CD8-positive, alpha-beta memory T cell (primary cell): ENCODE results near the gene CLEC3A. TPM values are rescaled to one million over a fixed set of nuclear protein-coding genes. Genes with fewer than 3 reads are reported as not detected.
A peak's percentile ranks its signal among the peaks of the same experiment; 100 is the strongest.

Source experiments
- CTCF ChIA-PET: fragments of 350-600 bp; sonication (Branson Sonifier 250); formaldehyde crosslinking; loops from one replicate; lab custom pipeline; 2021; ENCODE audit warnings: antibody characterized with exemption; lab: Charles Lee
- POLR2A ChIA-PET: fragments of 350-600 bp; sonication (Branson Sonifier 250); formaldehyde crosslinking; loops from one replicate; lab custom pipeline; 2021; ENCODE audit warnings: antibody characterized with exemption; lab: Charles Lee
- DNase-seq, 5 donors: peaks; one replicate each; pipeline versions ENCODE4 v3.0.0 to v3.0.0-alpha.2; 2020 to 2022; ENCODE audit warnings: mixed read lengths in 1 of 5
- H3K27ac ChIP-seq: one replicate; pipeline ENCODE4 v1.7.0; 2013; ENCODE audit warnings: low read depth, mild to moderate bottlenecking, low read length, moderate library complexity
- H3K27me3 ChIP-seq: 2 replicates; pipeline ENCODE4 v1.7.0; 2013; ENCODE audit warnings: low read length, mild to moderate bottlenecking; ENCODE audit not compliant: insufficient read depth, poor library complexity, severe bottlenecking
- H3K36me3 ChIP-seq: 2 replicates; pipeline ENCODE4 v1.7.0; 2013; ENCODE audit warnings: mild to moderate bottlenecking, low read length, moderate library complexity; ENCODE audit not compliant: insufficient read depth
- H3K4me1 ChIP-seq: 2 replicates; pipeline ENCODE4 v1.7.0; 2013; ENCODE audit warnings: mild to moderate bottlenecking, low read length, moderate library complexity; ENCODE audit not compliant: insufficient read depth
- H3K4me3 ChIP-seq: 2 replicates; pipeline ENCODE4 v1.7.0; 2013; ENCODE audit warnings: mild to moderate bottlenecking, low read length
- H3K9me3 ChIP-seq: 2 replicates; pipeline ENCODE4 v1.7.0; 2013; ENCODE audit warnings: mild to moderate bottlenecking, low read length
- H3K27ac Mint-ChIP-seq, 8 donors: one replicate each; pipeline ENCODE4 v1.8.0; 2020 to 2021; ENCODE audit warnings: mixed read lengths in 8 of 8, mild to moderate bottlenecking in 6 of 8, inconsistent platforms in 3 of 8, moderate library complexity in 3 of 8
- H3K27me3 Mint-ChIP-seq, 2 donors: one replicate each; pipeline ENCODE4 v1.8.0; 2020 to 2021; ENCODE audit warnings: mixed read lengths in 2 of 2, mild to moderate bottlenecking in 1 of 2, moderate library complexity in 1 of 2
- H3K36me3 Mint-ChIP-seq, 3 donors: one replicate each; pipeline ENCODE4 v1.8.0; 2020 to 2021; ENCODE audit warnings: mixed read lengths in 3 of 3, inconsistent platforms in 1 of 3, mild to moderate bottlenecking in 1 of 3
- H3K4me1 Mint-ChIP-seq, 3 donors: one replicate each; pipeline ENCODE4 v1.8.0; 2020 to 2021; ENCODE audit warnings: mixed read lengths in 3 of 3, inconsistent platforms in 1 of 3, mild to moderate bottlenecking in 1 of 3
- H3K4me3 Mint-ChIP-seq, 7 donors: one replicate each; pipeline ENCODE4 v1.8.0; 2020 to 2021; ENCODE audit warnings: mixed read lengths in 7 of 7, mild to moderate bottlenecking in 6 of 7, moderate library complexity in 4 of 7, inconsistent platforms in 2 of 7
- H3K9me3 Mint-ChIP-seq, 5 donors: one replicate each; pipeline ENCODE4 v1.8.0; 2020 to 2022; ENCODE audit warnings: mixed read lengths in 5 of 5, mild to moderate bottlenecking in 3 of 5, moderate library complexity in 2 of 5, inconsistent platforms in 1 of 5
- polyA plus RNA-seq: library from polyadenylated mRNA; unstranded; fragments of 300-500 nt; fragmentation: Illumina TruSeq; gene quantifications from one replicate; pipeline ENCODE4 v1.2.3, GENCODE V29; 2021
- total RNA-seq, 2 experiments: library from RNA; stranded (reverse); gene quantifications; one replicate each; pipeline ENCODE4 v1.2.3, GENCODE V29; 2021

Gene CLEC3A, protein sequence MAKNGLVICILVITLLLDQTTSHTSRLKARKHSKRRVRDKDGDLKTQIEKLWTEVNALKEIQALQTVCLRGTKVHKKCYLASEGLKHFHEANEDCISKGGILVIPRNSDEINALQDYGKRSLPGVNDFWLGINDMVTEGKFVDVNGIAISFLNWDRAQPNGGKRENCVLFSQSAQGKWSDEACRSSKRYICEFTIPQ
- total RNA-seq: not detected
- polyA plus RNA-seq: not detected

DNA sequence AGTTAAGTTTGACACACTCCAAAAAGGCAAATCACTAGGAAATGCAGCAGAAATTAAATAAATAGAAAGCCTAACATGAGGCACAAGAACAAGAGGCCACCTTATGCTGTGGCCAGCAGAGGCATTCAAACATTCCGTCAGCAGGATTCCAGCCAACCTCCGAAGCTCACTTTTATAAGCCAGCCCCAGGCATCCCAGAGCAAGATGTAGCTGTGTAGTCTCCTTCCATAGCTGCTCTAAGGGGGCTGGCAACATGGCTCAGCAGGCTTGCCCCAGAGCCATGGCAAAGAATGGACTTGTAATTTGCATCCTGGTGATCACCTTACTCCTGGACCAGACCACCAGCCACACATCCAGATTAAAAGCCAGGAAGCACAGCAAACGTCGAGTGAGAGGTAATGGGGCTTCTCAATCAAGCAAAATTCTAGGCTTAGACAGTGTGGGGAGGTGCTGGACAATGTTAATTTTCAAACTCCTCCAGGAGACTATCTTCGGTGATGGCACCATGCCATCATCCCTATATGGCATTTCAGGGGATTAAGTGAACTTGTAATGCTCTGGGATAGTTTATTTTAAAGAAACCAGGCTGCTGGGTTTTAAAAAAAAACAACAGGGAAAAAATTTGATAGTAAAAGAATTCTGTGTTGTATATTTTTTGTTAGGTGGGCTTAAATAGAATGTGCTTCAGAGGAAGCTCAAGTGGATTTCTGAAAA, at the start of gene CLEC3A:
TSS of gene CLEC3A (plus strand) at position 202 of the 714 bp plus-strand sequence. CDS start at position 281, 79 bp downstream.
- Mint-ChIP-seq H3K4me1 (no peaks in the 10 kb centered on the region), H3K27ac (no peak within 1 kb of the TSS), H3K27me3 (peaks cover 5 to 35% of the 10 kb centered on the region in 2 donors), H3K9me3 (no peaks in the 10 kb centered on the region), H3K4me3 (no peak within 1 kb of the TSS), H3K36me3 (no peaks in the 10 kb centered on the region)
- H3K36me3 ChIP-seq: no peaks in the 10 kb centered on the region
- no peaks in the 10 kb centered on the region for H3K27me3 ChIP-seq
- no peaks in the 10 kb centered on the region for H3K4me1 ChIP-seq
- no peak for DNase-seq
- H3K4me3 ChIP-seq: no peak within 1 kb of the TSS
- ChIA-PET POLR2A (no interaction called here), CTCF (no interaction called here)
- H3K27ac ChIP-seq: no peak within 1 kb of the TSS
- H3K9me3 ChIP-seq: no peaks in the 10 kb centered on the region

DNA sequence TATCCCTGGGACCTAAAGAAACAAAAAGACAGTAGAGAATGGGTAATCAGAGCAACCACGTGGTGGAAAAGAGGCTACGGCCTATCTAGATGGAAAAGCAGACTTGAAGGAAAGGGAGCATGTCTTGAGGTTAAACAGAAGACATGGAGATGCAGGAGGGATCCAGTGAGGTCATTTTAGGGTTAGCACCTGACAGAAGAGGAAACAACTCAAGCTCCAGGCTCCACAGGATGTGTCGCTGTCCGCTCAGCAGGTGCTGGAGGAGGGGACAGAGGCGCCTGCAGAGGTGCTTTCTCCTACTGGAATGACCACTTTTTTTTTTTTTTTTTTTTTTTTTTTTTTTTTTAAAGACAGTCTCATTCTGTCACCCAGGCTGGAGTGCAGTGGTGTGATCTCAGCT, 47.5 kb upstream of the CLEC3A start:
- peaks cover 1 to 29% of the 10 kb centered on the region in 2 donors for H3K27me3 Mint-ChIP-seq
- ChIA-PET CTCF (interaction anchor here (0.6 kb wide), 1 partner anchor 164 kb away, joined by 3 read pairs; no protein-coding TSS in a partner anchor), POLR2A (no interaction called here)
- Histone ChIP-seq H3K36me3 (no peaks in the 10 kb centered on the region), H3K4me3 (no peak overlapping the region), H3K27ac (no peak overlapping the region), H3K4me1 (no peaks in the 10 kb centered on the region), H3K9me3 (no peaks in the 10 kb centered on the region), H3K27me3 (no peaks in the 10 kb centered on the region)
- no peak for DNase-seq
- H3K4me3 Mint-ChIP-seq: no peak overlapping the region
- H3K36me3 Mint-ChIP-seq: no peaks in the 10 kb centered on the region
- no peak overlapping the region for H3K27ac Mint-ChIP-seq
- no peaks in the 10 kb centered on the region for H3K4me1 Mint-ChIP-seq
- H3K9me3 Mint-ChIP-seq: peaks cover 0 to 2% (median 0%) of the 10 kb centered on the region in 5 donors

DNA sequence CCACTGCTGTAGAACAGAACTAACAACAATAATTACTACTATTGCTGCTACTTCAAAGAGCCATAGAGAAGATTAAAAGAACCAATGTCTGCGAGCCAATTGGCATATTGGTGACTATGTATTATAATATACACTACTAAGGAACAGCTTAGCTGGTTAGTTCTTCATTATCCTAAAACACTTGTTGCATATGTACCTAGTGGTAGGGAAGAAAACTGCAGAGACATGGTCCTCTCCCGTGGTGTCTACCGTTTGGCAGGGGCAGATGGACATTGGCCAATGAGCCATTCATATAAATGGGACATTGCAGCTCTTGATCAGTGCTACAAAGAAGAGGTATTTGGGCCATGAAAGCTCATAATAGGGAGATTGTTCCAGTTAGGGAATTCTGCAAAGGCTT, 46.4 kb upstream of the CLEC3A start:
- peaks cover 0 to 2% (median 0%) of the 10 kb centered on the region in 5 donors for H3K9me3 Mint-ChIP-seq
- ChIA-PET CTCF (no interaction called here), POLR2A (no interaction called here)
- peaks cover 1 to 29% of the 10 kb centered on the region in 2 donors for H3K27me3 Mint-ChIP-seq
- no peak overlapping the region for H3K27ac Mint-ChIP-seq
- no peak overlapping the region for H3K27ac ChIP-seq
- no peak for DNase-seq
- H3K4me1 Mint-ChIP-seq: no peaks in the 10 kb centered on the region
- no peaks in the 10 kb centered on the region for H3K27me3 ChIP-seq
- H3K4me3 ChIP-seq: no peak overlapping the region
- H3K36me3 ChIP-seq: no peaks in the 10 kb centered on the region
- no peaks in the 10 kb centered on the region for H3K4me1 ChIP-seq
- no peaks in the 10 kb centered on the region for H3K9me3 ChIP-seq
- H3K36me3 Mint-ChIP-seq: no peaks in the 10 kb centered on the region
- H3K4me3 Mint-ChIP-seq: no peak overlapping the region

DNA sequence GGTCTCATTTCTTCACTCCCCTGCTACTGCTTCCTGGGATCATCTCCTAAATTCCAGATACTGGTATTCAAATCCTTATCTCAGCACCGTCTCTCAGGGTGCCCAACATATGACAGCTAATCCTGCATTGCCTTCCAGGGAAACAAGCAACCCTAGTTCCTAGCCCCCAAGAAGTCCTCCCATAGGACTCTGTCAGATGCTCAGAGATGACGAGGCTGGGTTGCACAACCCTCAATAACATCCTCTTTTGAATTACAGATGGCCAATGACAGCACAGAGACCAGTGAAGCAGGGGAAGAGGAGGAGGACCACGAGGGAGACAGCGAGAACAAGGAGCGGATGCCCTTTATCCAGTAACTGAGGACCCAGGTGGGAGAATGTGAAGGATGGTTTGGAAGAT, 45.0 kb upstream of the CLEC3A start:
- no peaks in the 10 kb centered on the region for H3K4me1 ChIP-seq
- ChIA-PET POLR2A (no interaction called here), CTCF (no interaction called here)
- Mint-ChIP-seq H3K27ac (peak overlapping the region in 1 of 8 donors; percentile 16), H3K4me1 (no peaks in the 10 kb centered on the region), H3K27me3 (peaks cover 1 to 22% of the 10 kb centered on the region in 2 donors), H3K4me3 (no peak overlapping the region), H3K36me3 (no peaks in the 10 kb centered on the region), H3K9me3 (peaks cover 0 to 2% (median 0%) of the 10 kb centered on the region in 5 donors)
- no peak overlapping the region for H3K4me3 ChIP-seq
- no peaks in the 10 kb centered on the region for H3K9me3 ChIP-seq
- no peaks in the 10 kb centered on the region for H3K27me3 ChIP-seq
- no peak for DNase-seq
- H3K36me3 ChIP-seq: no peaks in the 10 kb centered on the region
- H3K27ac ChIP-seq: no peak overlapping the region

DNA sequence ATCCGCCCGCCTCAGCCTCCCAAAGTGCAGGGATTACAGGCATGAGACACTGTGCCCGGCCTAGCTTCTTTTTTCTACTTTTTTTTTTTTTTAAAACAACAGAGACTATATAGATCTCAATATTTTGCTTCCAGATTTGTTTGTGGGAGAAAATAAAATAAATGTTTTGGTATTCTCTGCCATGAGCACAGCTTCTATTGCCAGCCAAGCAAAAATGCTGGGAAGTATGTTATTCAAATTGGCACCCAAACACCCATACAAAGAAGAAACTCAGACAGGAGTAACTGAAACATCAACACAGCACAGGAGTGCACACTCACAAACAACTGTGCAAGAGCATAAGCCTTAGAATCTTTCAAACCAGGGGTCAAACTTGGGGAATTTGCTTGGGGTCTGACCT, 37.2 kb upstream of the CLEC3A start:
- Mint-ChIP-seq H3K4me1 (no peaks in the 10 kb centered on the region), H3K4me3 (no peak overlapping the region), H3K9me3 (no peaks in the 10 kb centered on the region), H3K27ac (no peak overlapping the region), H3K27me3 (peaks cover 6 to 10% of the 10 kb centered on the region in 2 donors), H3K36me3 (no peaks in the 10 kb centered on the region)
- ChIA-PET CTCF (interaction anchor here (1.5 kb wide), 1 partner anchor 13 kb away, joined by 3 read pairs; no protein-coding TSS in a partner anchor), POLR2A (no interaction called here)
- no peak for DNase-seq
- no peaks in the 10 kb centered on the region for H3K9me3 ChIP-seq
- H3K36me3 ChIP-seq: no peaks in the 10 kb centered on the region
- H3K4me1 ChIP-seq: no peaks in the 10 kb centered on the region
- no peak overlapping the region for H3K27ac ChIP-seq
- H3K27me3 ChIP-seq: no peaks in the 10 kb centered on the region
- H3K4me3 ChIP-seq: no peak overlapping the region

DNA sequence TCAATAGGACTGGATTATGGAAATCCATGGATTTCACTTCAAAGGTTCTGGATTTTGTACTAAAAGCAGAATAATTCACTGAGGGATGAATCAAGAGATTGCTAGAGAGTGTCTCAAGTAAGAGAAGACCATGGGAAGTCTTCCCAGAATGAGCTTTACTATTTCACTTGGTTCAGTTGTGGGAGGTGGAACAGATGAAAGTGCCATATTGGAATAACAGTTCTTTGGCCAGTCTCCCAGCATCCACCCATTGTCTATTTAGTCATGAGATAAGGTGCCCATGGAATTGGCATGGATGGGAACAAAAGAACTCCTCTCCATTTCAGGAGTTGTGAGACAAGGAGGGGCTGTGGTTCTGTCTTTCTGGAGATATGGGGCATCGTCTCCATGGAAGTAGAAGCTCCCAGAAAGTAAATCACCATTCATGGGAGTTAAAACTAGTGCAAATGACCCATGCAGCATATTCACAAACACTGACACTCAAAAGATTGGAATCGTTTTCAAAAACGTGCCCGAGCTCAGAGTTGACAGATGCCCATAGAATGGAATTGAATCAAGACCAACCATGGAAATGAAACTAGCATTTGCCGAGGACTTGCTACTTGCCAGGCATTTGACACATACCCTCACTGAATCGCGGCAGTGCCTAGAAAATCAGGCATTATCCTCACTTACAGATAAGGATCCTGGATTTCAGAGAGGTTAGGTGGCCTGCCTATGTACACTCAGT, 36.2 kb upstream of the CLEC3A start:
- H3K27ac Mint-ChIP-seq: no peak overlapping the region
- H3K4me1 Mint-ChIP-seq: no peaks in the 10 kb centered on the region
- POLR2A ChIA-PET: no interaction called here
- no peaks in the 10 kb centered on the region for H3K36me3 Mint-ChIP-seq
- no peak for DNase-seq
- Histone ChIP-seq H3K27ac (no peak overlapping the region), H3K27me3 (no peaks in the 10 kb centered on the region), H3K4me3 (no peak overlapping the region), H3K9me3 (no peaks in the 10 kb centered on the region), H3K4me1 (no peaks in the 10 kb centered on the region), H3K36me3 (no peaks in the 10 kb centered on the region)
- H3K4me3 Mint-ChIP-seq: no peak overlapping the region
- peaks cover 10% of the 10 kb centered on the region in 2 donors for H3K27me3 Mint-ChIP-seq
- CTCF ChIA-PET: interaction anchor here (0.8 to 1.5 kb wide), 2 partner anchors 14 to 16 kb away, joined by 3 read pairs; no protein-coding TSS in a partner anchor
- H3K9me3 Mint-ChIP-seq: no peaks in the 10 kb centered on the region

DNA sequence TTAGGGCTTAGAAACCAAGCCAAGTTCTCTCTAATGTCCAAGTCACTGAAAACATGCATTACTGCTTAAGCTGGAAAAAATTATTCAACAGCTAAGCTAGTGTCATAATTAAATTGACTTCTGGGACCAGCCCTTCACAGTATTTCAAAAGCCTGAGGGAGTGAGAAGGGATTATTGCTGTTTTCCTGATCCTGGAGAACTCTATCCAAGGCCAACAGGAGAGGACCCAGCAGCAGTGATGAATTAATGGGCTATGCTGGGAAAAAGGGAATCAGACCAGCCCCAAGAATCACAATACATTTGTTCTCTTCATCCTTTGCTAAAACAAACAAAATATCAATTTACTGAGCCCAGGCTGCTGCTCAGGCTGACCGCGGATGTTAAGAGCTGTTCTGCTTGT, 34.5 kb upstream of the CLEC3A start:
- Mint-ChIP-seq H3K27me3 (peaks cover 10% of the 10 kb centered on the region in 2 donors), H3K4me1 (no peaks in the 10 kb centered on the region), H3K27ac (no peak overlapping the region), H3K36me3 (no peaks in the 10 kb centered on the region), H3K9me3 (no peaks in the 10 kb centered on the region), H3K4me3 (no peak overlapping the region)
- Histone ChIP-seq H3K4me3 (no peak overlapping the region), H3K36me3 (no peaks in the 10 kb centered on the region), H3K27me3 (no peaks in the 10 kb centered on the region), H3K27ac (no peak overlapping the region), H3K9me3 (no peaks in the 10 kb centered on the region), H3K4me1 (no peaks in the 10 kb centered on the region)
- CTCF ChIA-PET: no interaction called here
- POLR2A ChIA-PET: no interaction called here
- DNase-seq: no peak

DNA sequence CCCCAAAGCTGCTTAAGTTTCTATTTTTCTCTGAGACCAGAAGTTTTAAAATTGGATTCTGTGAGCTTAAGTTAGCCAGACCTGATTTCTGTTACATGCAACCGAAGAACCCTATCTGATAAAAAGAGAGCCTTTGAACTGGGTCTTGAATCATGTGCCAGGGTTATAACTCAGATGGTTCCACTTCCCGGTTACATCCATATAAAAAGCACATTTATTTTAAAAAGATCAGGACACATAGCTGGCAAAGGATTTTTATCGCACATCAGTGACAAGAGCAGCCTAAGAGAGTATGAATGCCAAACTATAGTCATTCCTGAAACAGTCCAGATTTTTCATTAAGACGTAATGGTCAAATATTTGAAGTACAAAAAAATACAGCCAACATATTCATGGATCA, 32.5 kb upstream of the CLEC3A start:
- ChIA-PET CTCF (interaction anchor here (0.7 kb wide), 1 partner anchor 13 kb away, joined by 3 read pairs; no protein-coding TSS in a partner anchor), POLR2A (no interaction called here)
- Histone ChIP-seq H3K4me1 (no peaks in the 10 kb centered on the region), H3K4me3 (no peak overlapping the region), H3K27me3 (no peaks in the 10 kb centered on the region), H3K9me3 (no peaks in the 10 kb centered on the region), H3K27ac (no peak overlapping the region), H3K36me3 (no peaks in the 10 kb centered on the region)
- no peaks in the 10 kb centered on the region for H3K36me3 Mint-ChIP-seq
- peaks cover 0 to under 1% (median 0%) of the 10 kb centered on the region in 5 donors for H3K9me3 Mint-ChIP-seq
- H3K27ac Mint-ChIP-seq: no peak overlapping the region
- H3K4me3 Mint-ChIP-seq: no peak overlapping the region
- peaks cover 6 to 7% of the 10 kb centered on the region in 2 donors for H3K27me3 Mint-ChIP-seq
- no peak for DNase-seq
- no peaks in the 10 kb centered on the region for H3K4me1 Mint-ChIP-seq
